HL-60 (cell line): ENCODE data around the gene CAPN9.
A peak's percentile ranks its signal among the peaks of the same experiment; 100 is the strongest.
"Not testable (repeated sequence)": the region's sequence is repeated elsewhere in the genome, so short reads cannot be mapped to it uniquely, and the experiment has no call there.

Source experiments
- DNase-seq, 2 experiments: peaks; one replicate each; pipeline ENCODE4 v3.0.0-alpha.2; 2010 to 2020; ENCODE audit warnings: low read depth in 1 of 2, low spot score in 1 of 2
- H3K27ac ChIP-seq: fragments of 250-450 bp; sonication (Bioruptor Pico); replicated peaks from 2 replicates; pipeline ENCODE4 v1.5.1; 2020; ENCODE audit warnings: mild to moderate bottlenecking, moderate library complexity
- H3K27me3 ChIP-seq: fragments of 250-450 bp; sonication (Bioruptor Pico); 2 replicates; pipeline ENCODE4 v1.5.1; 2021; ENCODE audit warnings: mild to moderate bottlenecking, moderate library complexity; ENCODE audit not compliant: insufficient read depth, poor library complexity, severe bottlenecking
- H3K4me3 ChIP-seq: replicated peaks from 2 replicates; pipeline ENCODE4 v1.5.1; 2011; ENCODE audit warnings: mild to moderate bottlenecking, control low read depth, low read length; ENCODE audit not compliant: insufficient read depth
- GABPA ChIP-seq: IDR thresholded peaks from 2 replicates; pipeline ENCODE4 v1.6.1; 2012; ENCODE audit warnings: low read depth
- POLR2AphosphoS5 ChIP-seq: IDR thresholded peaks from 2 replicates; pipeline ENCODE4 v1.6.1; 2012; ENCODE audit warnings: low read depth
- SPI1 ChIP-seq: IDR thresholded peaks from 2 replicates; pipeline ENCODE4 v1.6.1; 2012; ENCODE audit warnings: low read depth, mild to moderate bottlenecking, borderline replicate concordance
- TF ChIP-seq, protein P1 (sequence below): IDR thresholded peaks from 2 replicates; pipeline ENCODE4 v1.6.1; 2012; ENCODE audit warnings: low read depth; ENCODE audit not compliant: insufficient replicate concordance
- TF ChIP-seq, protein P2 (sequence below): IDR thresholded peaks from one replicate; pipeline ENCODE4 v1.5.1; 2011; ENCODE audit warnings: low read length, control low read depth, inconsistent platforms; ENCODE audit not compliant: insufficient read depth

Gene CAPN9

DNA sequence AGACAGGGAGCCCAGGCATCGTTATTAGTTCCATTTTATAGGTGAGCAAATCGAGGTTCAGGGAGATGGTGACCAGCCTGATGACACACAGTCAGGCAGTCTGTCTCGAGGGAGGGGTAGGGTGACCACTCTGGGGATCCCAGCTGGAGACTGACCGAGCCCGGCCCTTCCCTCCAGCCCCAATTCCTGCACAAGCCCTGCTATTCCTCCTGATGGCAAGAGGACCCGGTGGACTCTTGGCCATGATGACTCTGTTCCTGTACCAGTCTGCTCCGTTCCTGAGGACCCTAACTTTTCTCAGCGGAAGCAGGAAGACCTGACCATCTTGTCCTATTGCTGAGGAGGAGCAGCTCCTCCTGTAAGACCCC, 33.7 kb upstream of the CAPN9 start:
- Histone ChIP-seq H3K27me3 (no peaks in the 10 kb centered on the region), H3K27ac (no peak overlapping the region), H3K4me3 (no peak overlapping the region)
- TF ChIP-seq SPI1 (no peak), POLR2AphosphoS5 (no peak), GABPA (no peak)
- TF ChIP-seq, protein P1, sequence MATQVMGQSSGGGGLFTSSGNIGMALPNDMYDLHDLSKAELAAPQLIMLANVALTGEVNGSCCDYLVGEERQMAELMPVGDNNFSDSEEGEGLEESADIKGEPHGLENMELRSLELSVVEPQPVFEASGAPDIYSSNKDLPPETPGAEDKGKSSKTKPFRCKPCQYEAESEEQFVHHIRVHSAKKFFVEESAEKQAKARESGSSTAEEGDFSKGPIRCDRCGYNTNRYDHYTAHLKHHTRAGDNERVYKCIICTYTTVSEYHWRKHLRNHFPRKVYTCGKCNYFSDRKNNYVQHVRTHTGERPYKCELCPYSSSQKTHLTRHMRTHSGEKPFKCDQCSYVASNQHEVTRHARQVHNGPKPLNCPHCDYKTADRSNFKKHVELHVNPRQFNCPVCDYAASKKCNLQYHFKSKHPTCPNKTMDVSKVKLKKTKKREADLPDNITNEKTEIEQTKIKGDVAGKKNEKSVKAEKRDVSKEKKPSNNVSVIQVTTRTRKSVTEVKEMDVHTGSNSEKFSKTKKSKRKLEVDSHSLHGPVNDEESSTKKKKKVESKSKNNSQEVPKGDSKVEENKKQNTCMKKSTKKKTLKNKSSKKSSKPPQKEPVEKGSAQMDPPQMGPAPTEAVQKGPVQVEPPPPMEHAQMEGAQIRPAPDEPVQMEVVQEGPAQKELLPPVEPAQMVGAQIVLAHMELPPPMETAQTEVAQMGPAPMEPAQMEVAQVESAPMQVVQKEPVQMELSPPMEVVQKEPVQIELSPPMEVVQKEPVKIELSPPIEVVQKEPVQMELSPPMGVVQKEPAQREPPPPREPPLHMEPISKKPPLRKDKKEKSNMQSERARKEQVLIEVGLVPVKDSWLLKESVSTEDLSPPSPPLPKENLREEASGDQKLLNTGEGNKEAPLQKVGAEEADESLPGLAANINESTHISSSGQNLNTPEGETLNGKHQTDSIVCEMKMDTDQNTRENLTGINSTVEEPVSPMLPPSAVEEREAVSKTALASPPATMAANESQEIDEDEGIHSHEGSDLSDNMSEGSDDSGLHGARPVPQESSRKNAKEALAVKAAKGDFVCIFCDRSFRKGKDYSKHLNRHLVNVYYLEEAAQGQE = no peak
- TF ChIP-seq, protein P2, sequence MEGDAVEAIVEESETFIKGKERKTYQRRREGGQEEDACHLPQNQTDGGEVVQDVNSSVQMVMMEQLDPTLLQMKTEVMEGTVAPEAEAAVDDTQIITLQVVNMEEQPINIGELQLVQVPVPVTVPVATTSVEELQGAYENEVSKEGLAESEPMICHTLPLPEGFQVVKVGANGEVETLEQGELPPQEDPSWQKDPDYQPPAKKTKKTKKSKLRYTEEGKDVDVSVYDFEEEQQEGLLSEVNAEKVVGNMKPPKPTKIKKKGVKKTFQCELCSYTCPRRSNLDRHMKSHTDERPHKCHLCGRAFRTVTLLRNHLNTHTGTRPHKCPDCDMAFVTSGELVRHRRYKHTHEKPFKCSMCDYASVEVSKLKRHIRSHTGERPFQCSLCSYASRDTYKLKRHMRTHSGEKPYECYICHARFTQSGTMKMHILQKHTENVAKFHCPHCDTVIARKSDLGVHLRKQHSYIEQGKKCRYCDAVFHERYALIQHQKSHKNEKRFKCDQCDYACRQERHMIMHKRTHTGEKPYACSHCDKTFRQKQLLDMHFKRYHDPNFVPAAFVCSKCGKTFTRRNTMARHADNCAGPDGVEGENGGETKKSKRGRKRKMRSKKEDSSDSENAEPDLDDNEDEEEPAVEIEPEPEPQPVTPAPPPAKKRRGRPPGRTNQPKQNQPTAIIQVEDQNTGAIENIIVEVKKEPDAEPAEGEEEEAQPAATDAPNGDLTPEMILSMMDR = no peak
- DNase-seq = no peak

DNA sequence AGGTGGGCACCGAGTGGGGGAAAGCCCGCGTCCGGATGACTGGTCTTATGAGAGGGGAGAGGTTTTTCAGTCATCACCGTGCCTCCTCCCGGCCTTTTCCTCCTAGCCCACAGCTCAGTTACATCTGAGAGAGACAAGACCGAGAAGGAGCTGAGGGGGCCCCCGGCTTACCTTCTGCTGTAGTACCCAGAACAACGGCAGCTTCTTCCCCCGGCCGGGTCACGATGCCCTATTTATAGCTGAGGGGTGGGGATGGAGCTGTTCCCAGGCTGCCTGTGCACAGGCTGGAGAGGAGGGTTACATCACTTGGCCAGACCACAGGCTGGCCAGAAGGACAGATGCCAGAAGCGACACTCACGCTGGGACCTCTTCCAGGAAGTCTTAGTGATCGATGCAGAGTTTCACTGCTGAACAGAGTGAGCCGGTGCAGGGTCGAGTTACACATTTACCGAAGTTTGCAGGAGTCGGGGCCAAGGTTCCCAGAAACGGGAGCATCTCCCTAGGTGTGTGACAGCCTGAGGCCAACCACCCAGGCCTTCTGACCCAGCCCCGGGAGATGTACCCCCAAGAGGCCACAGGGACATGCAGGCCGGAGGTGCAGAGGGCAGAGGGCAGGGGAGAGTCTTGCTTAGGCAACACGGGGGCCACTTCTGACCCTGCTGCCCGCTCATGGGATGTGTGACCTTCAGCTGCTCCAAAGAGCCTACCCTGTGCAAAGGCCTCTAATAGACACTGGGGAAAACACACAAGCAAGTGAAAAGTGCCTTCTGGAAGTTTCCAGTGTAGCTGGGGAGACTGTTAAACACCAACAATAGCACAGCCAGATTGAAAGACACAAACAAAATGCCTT, 33.0 kb upstream of the CAPN9 start, which contains the start of gene AGT:
TSS of gene AGT (minus strand) at position 208 of the 850 bp plus-strand sequence. CDS start 3,299 bp downstream, outside the sequence.
- TF ChIP-seq POLR2AphosphoS5 (no peak), SPI1 (no peak), GABPA (no peak)
- TF ChIP-seq, protein P2 = no peak
- TF ChIP-seq, protein P1 = no peak
- Histone ChIP-seq H3K27me3 (no peaks in the 10 kb centered on the region), H3K27ac (no peak within 1 kb of the TSS), H3K4me3 (no peak within 1 kb of the TSS)
- peak in 1 of 2 experiments; percentile 30 for DNase-seq

DNA sequence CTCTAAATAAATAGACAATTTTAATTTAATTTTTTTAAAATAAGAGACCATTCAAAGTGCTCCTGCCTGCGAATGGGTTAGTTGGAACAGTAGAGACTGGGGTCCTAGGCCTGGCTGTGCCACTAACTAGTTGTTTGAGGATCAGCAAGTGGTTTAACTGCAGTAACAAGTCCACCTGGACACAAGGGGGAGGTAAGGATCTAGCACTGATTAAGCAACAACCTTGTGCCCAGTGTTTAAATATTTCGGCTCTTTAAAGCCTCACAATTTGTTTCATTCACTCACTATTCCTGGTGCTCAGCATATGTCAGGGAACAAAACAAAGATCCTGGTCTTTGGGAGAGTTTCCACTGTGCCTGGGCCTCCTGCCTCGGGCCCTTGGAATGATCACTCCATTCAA, 31.7 kb upstream of the CAPN9 start:
- no peak overlapping the region for H3K27ac ChIP-seq
- H3K27me3 ChIP-seq = no peaks in the 10 kb centered on the region
- no peak for DNase-seq
- no peak for TF ChIP-seq SPI1
- TF ChIP-seq, protein P1 = no peak
- no peak overlapping the region for H3K4me3 ChIP-seq

DNA sequence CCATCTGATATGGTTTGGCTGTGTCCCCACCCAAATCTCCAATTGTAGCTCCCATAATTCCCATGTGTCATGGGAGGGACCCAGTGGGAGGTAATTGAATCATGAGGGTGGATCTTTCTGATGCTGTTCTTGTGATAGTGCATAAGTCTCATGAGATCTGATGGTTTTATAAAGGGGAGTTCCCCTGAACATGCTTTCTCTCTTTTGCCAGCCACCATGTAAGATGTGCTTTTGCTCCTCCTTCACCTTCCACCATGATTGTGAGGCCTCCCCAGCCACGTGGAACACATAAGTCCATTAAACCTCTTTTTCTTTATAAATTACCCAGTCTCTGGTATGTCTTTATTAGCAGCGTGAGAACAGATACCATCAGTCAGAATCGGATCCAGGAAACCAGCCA, 30.7 kb upstream of the CAPN9 start:
- not testable (repeated sequence) for DNase-seq, H3K27me3 ChIP-seq, H3K4me3 ChIP-seq, H3K27ac ChIP-seq
